ENCODE data around the gene LUC7L3.

DNA sequence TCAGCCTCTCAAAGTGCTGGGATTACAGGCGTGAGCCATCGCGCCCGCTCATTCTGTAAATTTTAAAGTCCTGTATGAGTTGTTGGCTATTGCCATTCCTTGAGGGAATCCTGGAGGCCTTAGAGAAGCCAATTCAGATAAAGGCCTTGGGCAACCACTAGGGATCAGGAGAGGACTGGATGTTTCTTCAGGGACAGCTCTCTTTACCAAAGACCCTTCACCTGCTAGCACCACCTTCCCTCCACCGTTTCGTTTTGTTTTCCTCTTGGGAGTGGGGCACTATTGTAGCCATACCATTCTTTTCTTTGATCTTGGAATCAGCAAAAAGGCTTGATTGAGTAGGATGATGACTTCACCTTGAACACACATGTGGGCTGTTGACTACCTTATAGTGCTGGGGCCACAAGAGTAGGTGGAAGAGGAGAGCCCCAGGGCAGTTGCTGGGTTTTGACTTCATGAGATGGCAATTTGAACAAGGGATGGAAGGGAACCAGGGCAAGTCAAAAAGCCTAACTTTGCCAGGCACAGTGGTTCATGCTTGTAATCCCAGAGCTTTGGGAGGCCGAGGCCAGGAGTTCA, 54.9 kb downstream of the LUC7L3 start:
- TF ChIP-seq SETDB1 (CRISPR knock-in tag; IDR thresholded peaks at IDR 0.05; ENCODE audit: borderline replicate concordance) (no peak), SYNCRIP (IDR thresholded peaks at IDR 0.05; ENCODE audit: insufficient read depth, low read depth, low read length) (no peak), RFX5 (IDR thresholded peaks at IDR 0.05; ENCODE audit: low read depth, low read length) (no peak), ZNF691 (CRISPR knock-in tag; IDR thresholded peaks at IDR 0.05; ENCODE audit: borderline replicate concordance, low read depth) (no peak), NR2F6 (IDR thresholded peaks at IDR 0.05) (no peak), NR2F6 (CRISPR knock-in tag; IDR thresholded peaks at IDR 0.05) (no peak)
